AG09309 (cell line): ENCODE results near the gene MAN2A1.

Experiments used
- DNase-seq: peaks from one replicate; pipeline ENCODE4 v3.0.0-alpha.2; 2010; ENCODE audit warnings: low read depth
- H3K4me3 ChIP-seq: 2 replicates; pipeline ENCODE4 v1.5.1; 2011; ENCODE audit warnings: mild to moderate bottlenecking, low read depth, low read length, moderate library complexity; ENCODE audit not compliant: control insufficient read depth
- CTCF ChIP-seq: IDR thresholded peaks from 2 replicates; pipeline ENCODE4 v1.5.1; 2011; ENCODE audit warnings: mild to moderate bottlenecking, low read depth, low read length, inconsistent platforms; ENCODE audit not compliant: insufficient read depth, control insufficient read depth; ENCODE audit errors: missing control alignments

MAN2A1 gene

GRCh38 chr5:109703166-109703565, 13.4 kb downstream of the MAN2A1 start:
- no peak overlapping the region for H3K4me3 ChIP-seq
- DNase-seq = no peak
- TF ChIP-seq CTCF = no peak

GRCh38 chr5:109703829-109704228, 14.1 kb downstream of the MAN2A1 start:
- no peak for TF ChIP-seq CTCF

GRCh38 chr5:109704282-109704952, 14.7 kb downstream of the MAN2A1 start:
- DNase-seq = no peak
- TF ChIP-seq CTCF = no peak
- H3K4me3 ChIP-seq = no peak overlapping the region

More at GRCh38 chr5:109703829-109704228, 14.1 kb downstream of the MAN2A1 start:
- no peak for DNase-seq
- H3K4me3 ChIP-seq = no peak overlapping the region

- DNase-seq = no peak
- TF ChIP-seq CTCF = no peak
- H3K4me3 ChIP-seq = no peak overlapping the region
Observed at GRCh38 chr5:109705596-109705995, 15.9 kb downstream of the MAN2A1 start.

GRCh38 chr5:109706095-109706494, 16.4 kb downstream of the MAN2A1 start:
- H3K4me3 ChIP-seq = no peak overlapping the region
- no peak for TF ChIP-seq CTCF
- DNase-seq = no peak

GRCh38 chr5:109707531-109707930, 17.8 kb downstream of the MAN2A1 start:
- H3K4me3 ChIP-seq = no peak overlapping the region
- no peak for TF ChIP-seq CTCF
- no peak for DNase-seq
